PC-9 (cell line): ENCODE data around the gene PRR3.

Source experiments
- CTCF ChIP-seq: fragments of 200-600 bp; sonication (generic); conservative IDR thresholded peaks from 2 replicates; pipeline ENCODE4 v1.6.1; 2017; ENCODE audit warnings: mixed run types, antibody characterized with exemption, mild to moderate bottlenecking, moderate library complexity
- EZH2 ChIP-seq: fragments of 200-600 bp; sonication (generic); IDR thresholded peaks from 2 replicates; pipeline ENCODE4 v1.8.0; 2017; ENCODE audit warnings: antibody characterized with exemption, low read depth

GRCh38 chr6:30542915-30543314 lies 14.2 kb upstream of the PRR3 start:
- TF ChIP-seq CTCF (peak; percentile 19; the same call in 1 of the 2 replicates), EZH2 (no peak)
